IPS-15b (cell line): ENCODE measurements around the gene ZFR.
"Not testable (repeated sequence)": the region's sequence is repeated elsewhere in the genome, so short reads cannot be mapped to it uniquely, and the experiment has no call there.

Source experiments
- H3K27me3 ChIP-seq: one replicate; pipeline ENCODE4 v1.6.1; 2013; ENCODE audit warnings: low read length; ENCODE audit not compliant: control insufficient read depth, insufficient read depth
- H3K36me3 ChIP-seq: one replicate; pipeline ENCODE4 v1.6.1; 2013; ENCODE audit warnings: low read length; ENCODE audit not compliant: control insufficient read depth, insufficient read depth
- H3K4me1 ChIP-seq: one replicate; pipeline ENCODE4 v1.6.1; 2013; ENCODE audit warnings: mild to moderate bottlenecking, low read length; ENCODE audit not compliant: control insufficient read depth, insufficient read depth
- H3K4me3 ChIP-seq: one replicate; pipeline ENCODE4 v1.5.1; 2013; ENCODE audit warnings: low read depth, low read length
- H3K9ac ChIP-seq: one replicate; pipeline ENCODE4 v1.6.1; 2013; ENCODE audit warnings: low read depth, mild to moderate bottlenecking, low read length
- H3K9me3 ChIP-seq: one replicate; pipeline ENCODE4 v1.6.1; 2013; ENCODE audit warnings: mild to moderate bottlenecking, low read length; ENCODE audit not compliant: control insufficient read depth, insufficient read depth

ZFR gene

GRCh38 chr5:32369542-32370155 is 74.9 kb downstream of the ZFR start:
- peaks cover 4% of the 10 kb centered on the region for H3K36me3 ChIP-seq
- no peaks in the 10 kb centered on the region for H3K4me1 ChIP-seq
- no peak overlapping the region for H3K9ac ChIP-seq
- no peaks in the 10 kb centered on the region for H3K27me3 ChIP-seq
- H3K4me3 ChIP-seq = no peak overlapping the region
- H3K9me3 ChIP-seq = no peaks in the 10 kb centered on the region

- no peak overlapping the region for H3K4me3 ChIP-seq
- H3K9ac ChIP-seq = no peak overlapping the region
- H3K36me3 ChIP-seq = peaks cover 4% of the 10 kb centered on the region
- no peaks in the 10 kb centered on the region for H3K9me3 ChIP-seq
- H3K27me3 ChIP-seq = no peaks in the 10 kb centered on the region
- H3K4me1 ChIP-seq = no peaks in the 10 kb centered on the region
These were observed 75.5 kb downstream of the ZFR start for GRCh38 chr5:32369032-32369431.

- not testable (repeated sequence) for H3K4me3 ChIP-seq, H3K9me3 ChIP-seq, H3K27me3 ChIP-seq, H3K4me1 ChIP-seq, H3K36me3 ChIP-seq, H3K9ac ChIP-seq
These were observed 77.3 kb downstream of the ZFR start for GRCh38 chr5:32367271-32367670.

- H3K9me3 ChIP-seq = no peaks in the 10 kb centered on the region
- H3K9ac ChIP-seq = no peak overlapping the region
- H3K36me3 ChIP-seq = peaks cover 4% of the 10 kb centered on the region
- no peak overlapping the region for H3K4me3 ChIP-seq
- H3K4me1 ChIP-seq = no peaks in the 10 kb centered on the region
- no peaks in the 10 kb centered on the region for H3K27me3 ChIP-seq
These were observed 78.9 kb downstream of the ZFR start for GRCh38 chr5:32365623-32366022.

GRCh38 chr5:32363030-32363429 is 81.5 kb downstream of the ZFR start:
- Histone ChIP-seq H3K36me3 (peaks cover 1% of the 10 kb centered on the region), H3K27me3 (no peaks in the 10 kb centered on the region)

GRCh38 chr5:32362527-32362926 is 82.0 kb downstream of the ZFR start:
- no peak overlapping the region for H3K4me3 ChIP-seq
- no peaks in the 10 kb centered on the region for H3K9me3 ChIP-seq
- peaks cover 6% of the 10 kb centered on the region for H3K4me1 ChIP-seq
- no peak overlapping the region for H3K9ac ChIP-seq
- no peaks in the 10 kb centered on the region for H3K27me3 ChIP-seq
- H3K36me3 ChIP-seq = no peaks in the 10 kb centered on the region

More at GRCh38 chr5:32363030-32363429, 81.5 kb downstream of the ZFR start:
- peaks cover 6% of the 10 kb centered on the region for H3K4me1 ChIP-seq
- no peaks in the 10 kb centered on the region for H3K9me3 ChIP-seq
- no peak overlapping the region for H3K4me3 ChIP-seq
- H3K9ac ChIP-seq = no peak overlapping the region

GRCh38 chr5:32360906-32361305 is 83.6 kb downstream of the ZFR start:
- H3K9ac ChIP-seq = no peak overlapping the region
- H3K36me3 ChIP-seq = peaks cover 5% of the 10 kb centered on the region
- peaks cover 6% of the 10 kb centered on the region for H3K4me1 ChIP-seq
- H3K9me3 ChIP-seq = no peaks in the 10 kb centered on the region
- H3K4me3 ChIP-seq = no peak overlapping the region
- H3K27me3 ChIP-seq = no peaks in the 10 kb centered on the region

- H3K9ac ChIP-seq = no peak overlapping the region
- peaks cover 6% of the 10 kb centered on the region for H3K4me1 ChIP-seq
- H3K4me3 ChIP-seq = no peak overlapping the region
- no peaks in the 10 kb centered on the region for H3K9me3 ChIP-seq
- H3K27me3 ChIP-seq = no peaks in the 10 kb centered on the region
- H3K36me3 ChIP-seq = peaks cover 8% of the 10 kb centered on the region
These were observed 85.9 kb downstream of the ZFR start for GRCh38 chr5:32358611-32359010.

GRCh38 chr5:32357658-32358057 is 86.9 kb downstream of the ZFR start:
- Histone ChIP-seq H3K4me3 (no peak overlapping the region), H3K36me3 (peaks cover 8% of the 10 kb centered on the region), H3K9me3 (no peaks in the 10 kb centered on the region), H3K27me3 (no peaks in the 10 kb centered on the region), H3K4me1 (peaks cover 6% of the 10 kb centered on the region), H3K9ac (no peak overlapping the region)

GRCh38 chr5:32355686-32356085 is 88.9 kb downstream of the ZFR start:
- Histone ChIP-seq H3K4me3 (no peak overlapping the region), H3K27me3 (no peaks in the 10 kb centered on the region), H3K4me1 (peaks cover 6% of the 10 kb centered on the region), H3K9me3 (no peaks in the 10 kb centered on the region), H3K36me3 (peaks cover 8% of the 10 kb centered on the region), H3K9ac (no peak overlapping the region)

GRCh38 chr5:32353420-32353819 is 91.1 kb downstream of the ZFR start:
- H3K4me1 ChIP-seq = no peaks in the 10 kb centered on the region
- no peaks in the 10 kb centered on the region for H3K9me3 ChIP-seq
- H3K9ac ChIP-seq = no peak overlapping the region
- H3K36me3 ChIP-seq = peaks cover 8% of the 10 kb centered on the region
- H3K4me3 ChIP-seq = no peak overlapping the region
- H3K27me3 ChIP-seq = no peaks in the 10 kb centered on the region

GRCh38 chr5:32352685-32353084 is 91.9 kb downstream of the ZFR start:
- Histone ChIP-seq H3K36me3 (peaks cover 8% of the 10 kb centered on the region), H3K4me1 (no peaks in the 10 kb centered on the region), H3K9me3 (no peaks in the 10 kb centered on the region), H3K27me3 (no peaks in the 10 kb centered on the region), H3K4me3 (no peak overlapping the region), H3K9ac (no peak overlapping the region)
